DND-41 (cell line): ENCODE results near the gene C10orf90.

Experiments
- CTCF ChIP-seq: IDR thresholded peaks from 2 replicates; pipeline ENCODE4 v1.5.1; 2012; ENCODE audit warnings: borderline replicate concordance, low read length, moderate library complexity, mild to moderate bottlenecking; ENCODE audit not compliant: poor library complexity, severe bottlenecking; ENCODE audit errors: extremely low read depth
- EZH2 ChIP-seq: IDR thresholded peaks from 3 replicates; pipeline ENCODE4 v1.6.1; 2012; ENCODE audit warnings: borderline replicate concordance, low read depth, mild to moderate bottlenecking, moderate library complexity, low read length, inconsistent platforms; ENCODE audit not compliant: severe bottlenecking

GRCh38 chr10:126523071-126523470 lies 147.4 kb downstream of the C10orf90 start:
- TF ChIP-seq CTCF (no peak), EZH2 (no peak)
